Mesothelial cell of epicardium (in vitro differentiated cells): ENCODE results near the gene JMJD7. TPM values are rescaled to one million over a fixed set of nuclear protein-coding genes. Genes with fewer than 3 reads are reported as not detected.

Source experiments
- DNase-seq, 2 experiments: peaks; one replicate each; pipeline ENCODE4 v3.0.0; 2021; ENCODE audit warnings: low spot score in 2 of 2; ENCODE audit not compliant: unreplicated experiment in 2 of 2
- H3K27ac Mint-ChIP-seq: 2 replicates; pipeline ENCODE4 v1.8.0; 2021; ENCODE audit warnings: mixed read lengths
- H3K27me3 Mint-ChIP-seq: 2 replicates; pipeline ENCODE4 v1.8.0; 2021; ENCODE audit warnings: low read depth, mixed read lengths
- H3K36me3 Mint-ChIP-seq: 2 replicates; pipeline ENCODE4 v1.8.0; 2021; ENCODE audit warnings: mixed read lengths
- H3K4me1 Mint-ChIP-seq: 2 replicates; pipeline ENCODE4 v1.8.0; 2021; ENCODE audit warnings: mixed read lengths
- H3K4me3 Mint-ChIP-seq: 2 replicates; pipeline ENCODE4 v1.8.0; 2021; ENCODE audit warnings: mild to moderate bottlenecking, moderate library complexity, mixed read lengths
- H3K9me3 Mint-ChIP-seq: 2 replicates; pipeline ENCODE4 v1.8.0; 2021; ENCODE audit warnings: mixed read lengths
- CTCF ChIP-seq: fragments of 200-600 bp; sonication (generic); IDR thresholded peaks from one replicate; pipeline ENCODE4 v1.5.0; 2021; ENCODE audit warnings: antibody characterized with exemption; ENCODE audit not compliant: unreplicated experiment
- total RNA-seq: library from RNA; stranded (reverse); gene quantifications from 3 replicates; pipeline ENCODE4 v1.2.1, GENCODE V29; 2021

The JMJD7 gene
- total RNA-seq, 1 donor from 2014 or later = 27.6 TPM

- Mint-ChIP-seq H3K36me3 (peaks cover 5% of the 10 kb centered on the region), H3K27me3 (no peaks in the 10 kb centered on the region), H3K9me3 (no peaks in the 10 kb centered on the region), H3K27ac (no peak overlapping the region), H3K4me3 (no peak overlapping the region), H3K4me1 (peaks cover 46% of the 10 kb centered on the region)
- no peak for TF ChIP-seq CTCF
- DNase-seq = no peak
Observed at GRCh38 chr15:41836713-41837454, 9.0 kb downstream of the JMJD7 start.

- Mint-ChIP-seq H3K4me1 (peaks cover 40% of the 10 kb centered on the region), H3K27me3 (no peaks in the 10 kb centered on the region), H3K27ac (peak within 1 kb of the TSS; percentile 47), H3K4me3 (no peak within 1 kb of the TSS), H3K9me3 (no peaks in the 10 kb centered on the region), H3K36me3 (peaks cover 6% of the 10 kb centered on the region)
- no peak for DNase-seq
- TF ChIP-seq CTCF = no peak
Observed at GRCh38 chr15:41838400-41838897, 10.6 kb downstream of the JMJD7 start, which contains the start of gene PLA2G4B. Gene PLA2G4B, plus strand, starts transcription at chr15:41838847. Its CDS starts 67 bp downstream, at chr15:41838914.

- Mint-ChIP-seq H3K4me3 (no peak overlapping the region), H3K36me3 (peaks cover 6% of the 10 kb centered on the region), H3K9me3 (no peaks in the 10 kb centered on the region), H3K4me1 (peaks cover 32% of the 10 kb centered on the region), H3K27ac (no peak overlapping the region), H3K27me3 (no peaks in the 10 kb centered on the region)
- TF ChIP-seq CTCF = no peak
- no peak for DNase-seq
Observed at GRCh38 chr15:41839781-41840491, 12.0 kb downstream of the JMJD7 start.

- Mint-ChIP-seq H3K4me3 (no peak overlapping the region), H3K4me1 (peaks cover 32% of the 10 kb centered on the region), H3K27me3 (no peaks in the 10 kb centered on the region), H3K27ac (peak overlapping the region; percentile 59), H3K36me3 (peaks cover 6% of the 10 kb centered on the region), H3K9me3 (no peaks in the 10 kb centered on the region)
- TF ChIP-seq CTCF = no peak
- no peak for DNase-seq
Observed at GRCh38 chr15:41840673-41841072, 12.8 kb downstream of the JMJD7 start.

- TF ChIP-seq CTCF = no peak
Observed at GRCh38 chr15:41841131-41841530, 13.2 kb downstream of the JMJD7 start.

More at GRCh38 chr15:41841131-41841530, 13.2 kb downstream of the JMJD7 start:
- peak overlapping the region; percentile 59 for H3K27ac Mint-ChIP-seq
- no peaks in the 10 kb centered on the region for H3K9me3 Mint-ChIP-seq
- no peaks in the 10 kb centered on the region for H3K27me3 Mint-ChIP-seq
- DNase-seq = no peak
- H3K4me1 Mint-ChIP-seq = peaks cover 32% of the 10 kb centered on the region
- no peak overlapping the region for H3K4me3 Mint-ChIP-seq
- peaks cover 7% of the 10 kb centered on the region for H3K36me3 Mint-ChIP-seq
